Measurements from ENCODE around the gene DLGAP4.

Gene DLGAP4

DNA sequence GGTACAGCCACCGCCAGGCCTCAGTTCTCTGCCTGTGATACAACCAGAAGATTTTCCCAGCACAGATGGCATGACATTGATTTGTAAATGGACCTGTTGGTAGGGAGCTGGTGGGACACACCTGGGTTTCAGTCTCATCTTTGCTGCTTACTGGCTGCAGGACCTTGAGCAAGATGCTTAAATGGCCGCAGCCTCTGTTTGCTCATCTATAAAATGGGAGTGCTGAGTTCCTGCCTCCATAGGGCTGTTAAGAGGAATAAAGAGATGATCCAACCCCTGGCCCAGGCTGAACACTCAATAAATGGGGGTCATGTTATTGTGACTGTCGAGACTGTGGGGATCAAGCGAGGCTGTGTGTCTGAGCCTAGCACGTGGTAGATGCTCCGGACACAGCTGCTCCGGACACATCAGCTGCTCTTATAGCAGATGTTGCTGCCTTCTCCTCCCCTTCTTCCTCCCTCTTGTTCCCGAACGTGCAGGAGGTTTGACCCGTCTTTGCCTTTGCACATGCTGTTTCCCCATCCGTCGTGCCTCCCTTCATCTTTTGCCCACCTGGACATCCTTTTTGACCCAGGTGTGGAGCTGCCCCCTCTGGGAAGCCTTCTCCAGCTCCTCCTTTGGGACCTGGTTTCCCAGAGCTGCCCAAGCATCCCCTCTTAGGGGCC, 29.2 kb downstream of the DLGAP4 start:
- no peak overlapping the region for H3K27ac ChIP-seq
- TF ChIP-seq ZFX (IDR thresholded peaks at IDR 0.05; ENCODE audit: borderline replicate concordance), result no peak

DNA sequence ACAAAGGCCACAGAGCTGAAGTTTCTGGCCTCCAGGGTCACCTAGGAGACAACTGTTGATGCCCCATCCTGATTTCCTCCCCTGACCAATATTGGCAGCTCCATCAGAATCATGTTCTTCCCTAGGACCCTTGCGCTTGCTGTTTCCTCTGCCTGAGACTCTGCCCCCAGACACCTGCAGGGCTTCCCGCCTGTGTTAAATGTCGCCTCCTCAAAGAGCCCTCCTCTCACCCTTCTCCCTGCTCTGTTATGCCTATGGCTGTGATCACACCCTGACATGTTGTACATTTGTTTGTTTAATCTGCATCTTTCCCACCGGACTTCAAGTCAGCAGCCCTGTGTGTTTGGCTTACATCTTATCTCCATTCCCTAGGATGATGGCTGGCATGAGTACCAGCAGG, 30.1 kb downstream of the DLGAP4 start:
- H3K27ac ChIP-seq, result no peak overlapping the region
- no peak for TF ChIP-seq ZFX (IDR thresholded peaks at IDR 0.05; ENCODE audit: borderline replicate concordance)
- TF ChIP-seq, protein P1, sequence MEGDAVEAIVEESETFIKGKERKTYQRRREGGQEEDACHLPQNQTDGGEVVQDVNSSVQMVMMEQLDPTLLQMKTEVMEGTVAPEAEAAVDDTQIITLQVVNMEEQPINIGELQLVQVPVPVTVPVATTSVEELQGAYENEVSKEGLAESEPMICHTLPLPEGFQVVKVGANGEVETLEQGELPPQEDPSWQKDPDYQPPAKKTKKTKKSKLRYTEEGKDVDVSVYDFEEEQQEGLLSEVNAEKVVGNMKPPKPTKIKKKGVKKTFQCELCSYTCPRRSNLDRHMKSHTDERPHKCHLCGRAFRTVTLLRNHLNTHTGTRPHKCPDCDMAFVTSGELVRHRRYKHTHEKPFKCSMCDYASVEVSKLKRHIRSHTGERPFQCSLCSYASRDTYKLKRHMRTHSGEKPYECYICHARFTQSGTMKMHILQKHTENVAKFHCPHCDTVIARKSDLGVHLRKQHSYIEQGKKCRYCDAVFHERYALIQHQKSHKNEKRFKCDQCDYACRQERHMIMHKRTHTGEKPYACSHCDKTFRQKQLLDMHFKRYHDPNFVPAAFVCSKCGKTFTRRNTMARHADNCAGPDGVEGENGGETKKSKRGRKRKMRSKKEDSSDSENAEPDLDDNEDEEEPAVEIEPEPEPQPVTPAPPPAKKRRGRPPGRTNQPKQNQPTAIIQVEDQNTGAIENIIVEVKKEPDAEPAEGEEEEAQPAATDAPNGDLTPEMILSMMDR (IDR thresholded peaks at IDR 0.05), result no peak

DNA sequence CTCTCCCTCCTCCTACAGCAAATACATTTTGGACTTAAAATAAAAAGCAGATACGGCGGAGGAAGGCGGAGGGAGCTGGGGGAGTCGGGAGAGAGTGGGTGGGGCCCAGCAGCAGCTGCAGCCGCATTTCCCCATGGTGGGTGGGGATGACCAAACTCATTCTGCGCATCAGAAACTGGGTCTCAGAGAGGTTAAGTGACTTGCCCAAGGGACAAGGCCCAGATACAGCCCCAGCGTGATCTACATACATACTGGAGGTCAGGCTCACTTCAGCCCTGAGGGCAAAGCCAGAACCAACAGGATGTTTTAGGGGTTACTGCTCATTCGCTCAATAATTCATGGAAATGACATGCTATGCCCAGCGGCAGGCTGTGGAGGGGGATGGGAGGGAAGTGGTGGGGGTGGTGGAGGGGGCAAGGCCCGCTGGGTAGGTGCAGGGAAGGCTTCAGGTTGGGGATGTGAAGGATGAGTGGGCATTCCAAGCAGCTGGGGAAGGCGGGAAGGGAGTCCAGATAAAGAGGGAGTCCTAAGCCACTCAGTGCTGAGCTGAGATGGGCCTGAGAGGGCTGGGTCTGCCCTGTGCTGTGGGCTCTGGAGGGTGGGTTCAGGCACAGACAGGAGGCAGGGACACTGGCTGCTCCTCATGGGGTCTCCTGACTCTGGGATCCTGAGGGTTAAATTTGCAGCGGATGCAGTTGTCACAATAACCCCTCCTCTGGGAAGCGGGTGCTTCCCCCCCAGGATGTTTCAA, 31.0 kb downstream of the DLGAP4 start:
- TF ChIP-seq, protein P1 (IDR thresholded peaks at IDR 0.05), result no peak
- no peak for TF ChIP-seq ZFX (IDR thresholded peaks at IDR 0.05; ENCODE audit: borderline replicate concordance)
- no peak overlapping the region for H3K27ac ChIP-seq

DNA sequence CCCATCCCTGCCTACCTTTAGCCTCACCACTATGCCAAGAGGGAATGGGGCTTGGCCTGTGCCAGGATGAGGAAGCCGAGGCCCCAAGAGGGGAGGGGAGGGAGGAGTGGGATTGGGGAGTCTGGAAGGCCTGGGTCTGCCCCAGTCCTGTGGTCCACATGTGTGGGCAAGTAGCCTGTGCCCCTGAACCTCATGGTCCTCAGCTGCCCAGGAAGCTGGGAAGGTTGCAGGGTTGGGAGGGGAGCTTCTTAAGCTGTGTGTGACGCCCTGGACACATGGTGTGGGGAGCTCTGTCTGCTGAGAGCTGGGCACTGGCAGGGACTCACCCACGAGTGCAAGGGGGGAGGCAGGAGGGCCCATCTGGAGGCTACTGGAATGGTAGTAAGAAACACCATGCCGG, 31.7 kb downstream of the DLGAP4 start:
- TF ChIP-seq, protein P1 (IDR thresholded peaks at IDR 0.05), result no peak
- TF ChIP-seq ZFX (IDR thresholded peaks at IDR 0.05; ENCODE audit: borderline replicate concordance), result no peak
- H3K27ac ChIP-seq, result no peak overlapping the region

DNA sequence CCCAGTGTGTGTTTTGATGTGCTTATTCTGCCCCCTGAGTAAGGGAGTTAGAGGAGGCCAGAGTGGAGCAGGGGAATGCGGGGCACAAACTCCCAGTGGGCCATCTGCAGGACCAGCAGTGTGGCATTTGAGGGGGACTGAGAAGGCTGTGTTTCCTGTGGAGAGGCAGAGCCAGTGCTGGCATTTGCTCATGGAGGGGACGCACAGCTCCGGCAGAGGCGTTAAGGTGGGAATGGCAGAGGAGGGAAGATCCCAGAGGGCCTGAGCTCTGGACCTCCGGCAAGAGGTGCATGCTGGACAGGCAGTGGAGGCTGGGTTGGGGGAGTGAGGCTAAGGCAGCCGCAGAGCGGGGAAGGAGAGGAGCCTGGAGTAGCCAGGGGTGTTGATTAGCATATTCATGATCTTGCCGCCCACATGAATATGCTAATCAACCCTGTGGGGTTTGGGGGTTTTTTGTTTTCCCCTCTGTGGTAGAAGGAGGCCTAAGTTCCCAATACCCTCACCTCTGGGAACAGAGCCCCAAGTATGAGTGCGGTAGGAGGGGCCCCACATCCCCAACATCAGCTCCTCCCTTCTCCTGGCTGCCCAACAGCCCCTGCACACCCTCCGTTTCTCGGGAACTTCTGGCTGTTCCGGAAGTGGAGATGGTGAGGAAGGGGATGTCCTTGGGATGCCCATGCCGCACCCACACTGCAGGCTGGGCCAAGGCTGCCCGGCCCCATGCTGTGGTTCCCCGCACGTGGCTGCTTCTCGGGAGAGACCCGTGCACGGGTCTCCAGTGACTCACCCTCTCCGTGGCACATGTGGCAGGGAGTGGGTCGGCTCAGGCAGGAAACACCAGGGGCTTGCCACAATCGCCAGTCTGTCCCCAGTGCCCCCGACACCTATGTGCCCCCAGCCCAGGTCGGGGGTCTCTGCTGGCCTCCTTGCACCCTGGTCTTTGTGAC, 33.8 kb downstream of the DLGAP4 start:
- no peak for TF ChIP-seq ZFX (IDR thresholded peaks at IDR 0.05; ENCODE audit: borderline replicate concordance)
- TF ChIP-seq, protein P1 (IDR thresholded peaks at IDR 0.05), result no peak
- no peak overlapping the region for H3K27ac ChIP-seq

DNA sequence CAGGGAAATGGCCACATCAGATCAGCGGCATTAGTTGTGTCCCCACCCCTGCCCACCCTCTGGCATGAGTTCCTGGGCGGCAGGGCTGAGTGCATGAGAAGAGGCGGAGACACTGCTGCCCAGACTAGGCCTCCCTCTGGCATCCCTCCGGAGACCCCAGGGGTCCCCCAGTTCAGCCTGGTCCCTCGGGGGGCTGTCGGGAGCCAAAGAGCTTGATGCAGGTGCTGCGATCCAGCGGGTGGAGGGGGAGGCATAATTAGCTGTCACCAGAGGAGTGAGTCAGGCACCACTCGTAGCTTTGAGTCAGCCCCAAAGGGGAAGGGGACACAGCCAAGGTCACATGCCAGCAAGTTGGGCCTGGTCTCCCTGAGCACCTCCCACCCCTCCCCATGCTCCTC, 34.5 kb downstream of the DLGAP4 start:
- H3K27ac ChIP-seq, result no peak overlapping the region
- TF ChIP-seq, protein P1 (IDR thresholded peaks at IDR 0.05), result no peak
- TF ChIP-seq ZFX (IDR thresholded peaks at IDR 0.05; ENCODE audit: borderline replicate concordance), result no peak

DNA sequence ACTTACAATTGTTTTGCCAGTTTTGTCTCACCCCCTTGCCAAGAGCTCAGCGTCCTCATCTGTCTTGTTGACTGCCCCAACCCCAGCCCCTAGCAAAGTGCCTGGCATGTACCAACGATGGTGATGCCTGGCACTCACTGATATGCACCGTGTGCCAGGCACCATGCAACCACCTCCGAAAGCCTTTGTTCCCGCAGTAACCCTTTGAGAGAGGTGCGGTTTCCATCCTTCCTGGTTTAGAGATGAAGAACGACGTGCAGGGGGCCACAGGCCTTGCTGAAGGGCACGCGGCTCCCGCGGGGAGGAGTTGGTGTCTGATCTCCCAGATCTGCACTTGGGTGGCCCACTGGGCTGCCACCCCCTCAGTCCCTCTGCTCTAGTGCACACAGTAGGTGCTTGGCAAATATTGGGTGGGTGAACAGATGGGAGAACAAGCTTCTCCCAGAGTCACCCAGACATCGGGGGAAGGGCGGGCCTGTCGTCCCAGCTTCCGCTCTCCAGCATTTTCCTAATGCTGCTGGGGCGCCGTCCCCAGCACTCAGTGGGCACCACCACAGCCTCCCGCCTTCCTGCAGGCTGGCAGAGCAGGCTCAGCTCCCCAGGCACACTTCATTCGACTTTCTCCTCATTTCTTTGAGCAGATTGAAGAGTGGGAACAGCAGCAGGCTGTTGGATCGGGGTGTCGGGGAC, 35.3 kb downstream of the DLGAP4 start:
- H3K27ac ChIP-seq, result no peak overlapping the region
- TF ChIP-seq, protein P1 (IDR thresholded peaks at IDR 0.05), result no peak
- TF ChIP-seq ZFX (IDR thresholded peaks at IDR 0.05; ENCODE audit: borderline replicate concordance), result no peak
